Activated naive CD8-positive, alpha-beta T cell (primary cell): ENCODE results near the gene YBX1.

Experiments
- H3K27ac Mint-ChIP-seq: one replicate; pipeline ENCODE4 v1.8.0; 2021; ENCODE audit warnings: mixed read lengths
- H3K27me3 Mint-ChIP-seq: one replicate; pipeline ENCODE4 v1.8.0; 2021; ENCODE audit warnings: mixed read lengths
- H3K36me3 Mint-ChIP-seq: one replicate; pipeline ENCODE4 v1.8.0; 2021; ENCODE audit warnings: mixed read lengths
- H3K4me1 Mint-ChIP-seq: one replicate; pipeline ENCODE4 v1.8.0; 2021; ENCODE audit warnings: low read depth, mixed read lengths
- H3K4me3 Mint-ChIP-seq: one replicate; pipeline ENCODE4 v1.8.0; 2021; ENCODE audit warnings: mild to moderate bottlenecking, mixed read lengths
- H3K9me3 Mint-ChIP-seq: one replicate; pipeline ENCODE4 v1.8.0; 2021; ENCODE audit warnings: low read depth, mixed read lengths

YBX1 gene

DNA sequence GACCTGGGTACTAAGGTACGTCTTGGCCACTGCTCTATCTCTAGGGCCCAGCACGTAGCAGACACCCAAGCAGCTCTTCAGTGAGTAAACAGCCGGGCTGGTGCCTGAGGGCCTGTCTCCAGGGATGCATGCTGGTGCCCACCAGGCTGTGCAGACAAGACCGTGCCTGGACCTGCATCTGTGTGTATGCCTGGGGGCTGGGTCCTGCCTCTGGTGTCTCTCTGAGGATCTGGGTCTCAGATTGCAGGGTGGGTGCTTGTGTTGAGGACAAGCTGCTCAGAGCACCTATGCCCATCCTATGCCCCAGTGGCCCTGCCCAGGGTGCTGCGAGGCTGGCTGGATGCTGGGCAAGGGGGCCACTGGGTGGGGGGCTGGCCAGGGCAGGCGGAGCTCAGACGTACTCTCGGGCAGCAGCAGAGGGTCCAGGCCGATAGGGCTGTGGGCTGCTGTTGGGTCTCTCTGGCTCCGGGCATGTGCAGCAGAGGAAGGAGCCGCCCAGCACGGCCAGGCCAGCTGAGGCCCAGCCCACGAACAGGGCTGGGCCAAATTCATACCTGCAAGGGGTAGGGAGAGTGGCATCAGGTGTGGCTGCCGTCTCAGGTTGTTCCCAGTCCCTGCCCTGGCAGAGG lies 53.4 kb downstream of the YBX1 start:
- H3K27me3 Mint-ChIP-seq = no peaks in the 10 kb centered on the region
- H3K27ac Mint-ChIP-seq = no peak overlapping the region
- no peaks in the 10 kb centered on the region for H3K36me3 Mint-ChIP-seq
- H3K4me3 Mint-ChIP-seq = no peak overlapping the region
- no peaks in the 10 kb centered on the region for H3K9me3 Mint-ChIP-seq
- H3K4me1 Mint-ChIP-seq = peaks cover 9% of the 10 kb centered on the region

DNA sequence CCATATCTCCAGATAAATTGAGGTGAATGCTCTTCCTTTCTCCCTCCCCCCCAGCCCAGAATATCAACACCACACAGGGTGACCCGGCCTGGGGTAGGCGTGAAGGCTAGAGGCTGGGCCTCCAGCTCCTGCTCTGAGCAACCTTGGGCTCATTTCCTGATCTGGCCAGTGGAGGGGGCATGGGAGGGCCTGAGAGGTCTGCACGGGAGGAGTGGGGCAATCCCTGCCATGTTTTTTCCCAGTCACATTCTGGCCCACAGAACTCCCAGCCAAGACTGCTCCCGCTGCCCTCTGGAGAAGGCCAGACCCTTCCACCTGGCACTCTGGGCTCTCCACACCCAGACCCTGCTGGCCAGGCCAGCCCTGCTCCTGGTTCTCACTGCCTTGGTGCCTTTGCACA lies 53.9 kb downstream of the YBX1 start:
- H3K27me3 Mint-ChIP-seq = no peaks in the 10 kb centered on the region
- H3K9me3 Mint-ChIP-seq = no peaks in the 10 kb centered on the region
- no peak overlapping the region for H3K27ac Mint-ChIP-seq
- no peaks in the 10 kb centered on the region for H3K36me3 Mint-ChIP-seq
- H3K4me3 Mint-ChIP-seq = no peak overlapping the region
- H3K4me1 Mint-ChIP-seq = peaks cover 9% of the 10 kb centered on the region

- no peaks in the 10 kb centered on the region for H3K36me3 Mint-ChIP-seq
- H3K27ac Mint-ChIP-seq = no peak overlapping the region
- no peak overlapping the region for H3K4me3 Mint-ChIP-seq
- H3K4me1 Mint-ChIP-seq = peaks cover 9% of the 10 kb centered on the region
- H3K27me3 Mint-ChIP-seq = no peaks in the 10 kb centered on the region
- H3K9me3 Mint-ChIP-seq = no peaks in the 10 kb centered on the region
Observed at GRCh38 chr1:42736571-42737200, 54.5 kb downstream of the YBX1 start.

DNA sequence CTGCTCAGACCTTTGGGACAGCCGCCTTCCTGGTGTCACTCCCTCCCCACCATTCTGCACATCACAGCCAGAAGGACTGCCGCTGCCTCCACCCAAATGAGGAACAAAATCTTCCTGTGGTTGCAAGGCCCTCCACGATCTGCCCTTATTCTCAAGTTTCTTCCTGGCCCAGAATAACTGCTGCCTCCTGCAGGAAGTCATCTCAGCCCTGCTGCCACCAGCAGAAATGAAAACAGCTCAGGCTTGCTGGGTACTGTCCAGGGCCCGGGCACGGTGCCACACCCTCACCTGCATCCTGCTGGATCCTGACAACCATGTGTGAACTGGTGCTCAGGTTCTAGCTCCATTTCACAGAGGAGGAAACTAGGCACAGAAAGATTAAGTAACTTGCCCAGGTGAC lies 55.0 kb downstream of the YBX1 start:
- peaks cover 9% of the 10 kb centered on the region for H3K4me1 Mint-ChIP-seq
- no peaks in the 10 kb centered on the region for H3K27me3 Mint-ChIP-seq
- no peak overlapping the region for H3K4me3 Mint-ChIP-seq
- H3K36me3 Mint-ChIP-seq = no peaks in the 10 kb centered on the region
- no peaks in the 10 kb centered on the region for H3K9me3 Mint-ChIP-seq
- H3K27ac Mint-ChIP-seq = no peak overlapping the region

DNA sequence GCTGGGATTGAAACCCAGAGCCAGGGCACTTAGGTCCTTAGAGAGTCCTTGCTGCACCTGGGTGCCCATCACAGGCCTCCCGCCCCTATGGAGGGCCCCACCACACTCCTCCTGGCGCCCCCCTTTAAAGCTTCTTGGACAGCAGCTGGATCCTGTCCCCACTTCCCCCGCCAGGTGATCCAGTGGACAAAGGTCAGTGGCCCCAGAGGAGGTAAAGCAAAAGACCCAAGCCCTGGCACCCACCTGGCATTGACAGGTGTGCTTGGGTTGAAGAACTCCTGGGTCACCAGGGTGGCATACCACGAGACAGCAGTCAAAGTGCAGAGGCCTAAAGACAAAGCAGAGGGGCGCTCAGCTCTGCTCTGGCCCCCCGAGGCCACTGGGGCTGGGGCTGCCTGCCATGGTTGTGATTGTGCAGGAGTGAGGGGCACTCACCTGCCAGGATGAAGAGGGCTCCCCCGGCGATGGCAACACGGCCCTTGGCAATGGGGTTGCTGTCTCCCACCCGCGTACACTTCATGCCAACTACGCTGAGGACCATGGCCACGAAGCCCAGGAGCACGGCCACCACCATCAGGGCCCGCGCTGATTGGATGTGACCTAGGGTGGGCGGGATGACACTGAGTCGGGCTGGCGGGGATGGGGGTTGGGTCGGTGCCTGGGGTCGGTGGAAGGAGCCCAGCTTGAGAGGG lies 55.9 kb downstream of the YBX1 start:
- Mint-ChIP-seq H3K4me1 (peaks cover 9% of the 10 kb centered on the region), H3K27me3 (no peaks in the 10 kb centered on the region), H3K36me3 (no peaks in the 10 kb centered on the region), H3K4me3 (no peak overlapping the region), H3K27ac (no peak overlapping the region), H3K9me3 (no peaks in the 10 kb centered on the region)

- H3K4me1 Mint-ChIP-seq = peaks cover 9% of the 10 kb centered on the region
- H3K27ac Mint-ChIP-seq = no peak overlapping the region
- H3K9me3 Mint-ChIP-seq = no peaks in the 10 kb centered on the region
- H3K4me3 Mint-ChIP-seq = no peak overlapping the region
- no peaks in the 10 kb centered on the region for H3K36me3 Mint-ChIP-seq
- no peaks in the 10 kb centered on the region for H3K27me3 Mint-ChIP-seq
Observed at GRCh38 chr1:42738678-42739226, 56.5 kb downstream of the YBX1 start.

DNA sequence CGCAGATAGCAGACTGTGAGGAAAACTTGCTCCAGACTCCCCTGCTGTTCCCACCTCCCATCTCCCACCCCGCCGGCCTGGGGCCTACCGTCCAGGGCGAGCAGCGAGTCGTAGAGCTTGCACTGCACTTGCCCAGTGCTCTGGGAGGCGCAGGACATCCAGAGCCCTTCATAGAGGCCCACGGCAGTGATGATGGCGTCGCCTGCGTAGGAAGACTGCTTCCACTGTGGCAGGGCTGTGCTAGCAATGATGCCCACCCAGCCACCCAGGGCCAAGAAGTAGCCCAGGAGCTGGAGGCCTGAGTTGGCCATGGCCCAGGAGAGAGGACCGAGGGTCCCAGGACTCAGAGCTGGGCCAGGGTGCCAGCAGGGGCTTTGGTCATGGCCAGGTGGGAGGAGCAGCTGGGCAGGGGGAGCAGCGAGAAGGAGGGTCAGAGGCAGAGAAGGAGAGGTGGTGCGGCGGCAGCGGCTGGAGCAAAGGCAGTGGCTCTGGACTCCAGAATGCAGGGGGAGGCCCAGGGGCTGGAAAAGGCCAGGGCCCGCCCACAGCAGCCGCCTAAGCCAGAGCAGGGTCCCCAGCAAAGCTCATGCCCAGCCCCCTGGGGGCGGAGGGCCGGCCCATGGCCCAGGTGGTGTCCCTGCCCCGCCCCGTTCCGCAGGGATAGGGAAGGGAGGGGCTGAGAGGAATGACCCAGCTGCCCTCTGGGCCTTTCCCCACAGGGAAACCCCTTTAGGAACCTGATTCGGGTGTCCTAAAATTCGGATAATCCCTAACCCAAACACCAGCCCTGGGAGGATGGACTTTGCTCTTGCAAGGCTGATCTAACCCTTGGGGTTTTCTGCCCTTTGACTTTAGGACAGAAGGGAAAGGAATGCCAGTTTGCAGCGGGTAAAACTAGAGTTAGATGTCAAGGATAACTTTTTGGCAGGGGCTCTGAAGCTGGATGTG lies 57.8 kb downstream of the YBX1 start, which contains the start of gene CLDN19:
TSS of gene CLDN19 (minus strand) at position 484 of the 948 bp plus-strand sequence. CDS start at position 311, 173 bp downstream.
- H3K27ac Mint-ChIP-seq = no peak within 1 kb of the TSS
- H3K4me3 Mint-ChIP-seq = no peak within 1 kb of the TSS
- H3K36me3 Mint-ChIP-seq = no peaks in the 10 kb centered on the region
- no peaks in the 10 kb centered on the region for H3K27me3 Mint-ChIP-seq
- peaks cover 9% of the 10 kb centered on the region for H3K4me1 Mint-ChIP-seq
- H3K9me3 Mint-ChIP-seq = no peaks in the 10 kb centered on the region

DNA sequence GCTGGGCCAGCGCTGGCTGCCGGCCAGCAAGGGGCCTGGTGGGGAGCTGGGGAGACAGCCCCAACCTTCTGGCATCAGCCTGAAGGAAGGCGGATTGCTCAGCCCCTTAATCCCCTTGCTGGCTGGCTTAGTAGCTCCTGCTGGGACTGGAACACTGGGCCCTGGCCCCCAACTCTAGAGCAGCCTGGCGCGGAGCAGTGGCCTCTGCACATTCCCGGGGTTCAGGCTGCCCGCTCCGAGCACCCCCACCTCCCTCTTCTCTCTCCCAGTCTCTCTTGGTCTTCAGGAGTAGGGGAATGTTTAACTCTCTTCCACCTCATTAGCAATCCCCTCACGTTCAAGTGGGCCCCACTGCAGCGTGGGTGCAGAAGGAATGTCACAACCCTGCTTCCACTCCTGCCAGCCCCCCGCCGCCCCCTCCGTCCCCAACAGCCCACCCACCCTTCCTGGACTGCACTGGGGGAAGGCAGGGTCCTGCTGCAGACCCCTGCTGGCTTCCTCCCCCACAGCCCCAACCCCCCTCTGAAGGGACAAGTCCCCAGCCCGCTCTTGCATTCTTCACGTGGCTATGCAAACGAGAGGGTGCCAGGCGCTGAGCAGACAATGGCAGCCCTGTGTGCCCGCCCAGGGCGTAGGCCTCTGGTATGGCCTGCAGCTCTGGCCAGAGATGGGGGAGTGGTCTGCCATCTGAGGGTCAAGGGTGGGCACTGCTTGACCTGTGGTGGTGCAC lies 58.8 kb downstream of the YBX1 start:
- no peaks in the 10 kb centered on the region for H3K9me3 Mint-ChIP-seq
- H3K4me1 Mint-ChIP-seq = peaks cover 9% of the 10 kb centered on the region
- no peak overlapping the region for H3K27ac Mint-ChIP-seq
- no peaks in the 10 kb centered on the region for H3K36me3 Mint-ChIP-seq
- H3K27me3 Mint-ChIP-seq = no peaks in the 10 kb centered on the region
- H3K4me3 Mint-ChIP-seq = no peak overlapping the region

DNA sequence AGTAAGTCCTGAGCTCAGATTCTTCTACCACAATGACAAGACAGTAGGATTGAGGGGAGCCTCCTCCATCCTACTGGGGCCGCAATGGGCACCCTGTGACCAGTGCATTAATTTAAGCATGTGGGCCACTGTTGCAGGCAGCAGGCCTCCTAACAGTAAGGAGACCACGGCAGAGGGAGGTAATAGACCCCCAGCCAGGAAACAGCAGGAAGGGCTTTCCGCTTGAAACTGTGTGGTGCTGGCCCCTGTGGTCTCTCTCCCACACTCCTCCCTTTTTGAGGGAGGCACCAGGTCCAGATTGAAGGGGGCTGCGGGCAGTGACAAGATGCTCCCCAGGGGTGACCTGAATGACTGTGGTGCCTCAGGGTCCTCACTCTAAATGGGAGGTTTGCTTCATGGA lies 59.5 kb downstream of the YBX1 start:
- no peaks in the 10 kb centered on the region for H3K27me3 Mint-ChIP-seq
- no peaks in the 10 kb centered on the region for H3K36me3 Mint-ChIP-seq
- no peaks in the 10 kb centered on the region for H3K9me3 Mint-ChIP-seq
- peaks cover 7% of the 10 kb centered on the region for H3K4me1 Mint-ChIP-seq
- no peak overlapping the region for H3K27ac Mint-ChIP-seq
- no peak overlapping the region for H3K4me3 Mint-ChIP-seq

GRCh38 chr1:42742141-42742540 lies 59.9 kb downstream of the YBX1 start:
- H3K9me3 Mint-ChIP-seq = no peaks in the 10 kb centered on the region
- H3K4me3 Mint-ChIP-seq = no peak overlapping the region
- H3K36me3 Mint-ChIP-seq = no peaks in the 10 kb centered on the region
- no peaks in the 10 kb centered on the region for H3K27me3 Mint-ChIP-seq
- H3K27ac Mint-ChIP-seq = no peak overlapping the region
- peaks cover 3% of the 10 kb centered on the region for H3K4me1 Mint-ChIP-seq

GRCh38 chr1:42742617-42743316 lies 60.5 kb downstream of the YBX1 start:
- H3K9me3 Mint-ChIP-seq = no peaks in the 10 kb centered on the region
- no peaks in the 10 kb centered on the region for H3K36me3 Mint-ChIP-seq
- H3K27ac Mint-ChIP-seq = no peak overlapping the region
- H3K4me1 Mint-ChIP-seq = no peaks in the 10 kb centered on the region
- no peak overlapping the region for H3K4me3 Mint-ChIP-seq
- H3K27me3 Mint-ChIP-seq = no peaks in the 10 kb centered on the region

GRCh38 chr1:42743317-42744147 lies 61.3 kb downstream of the YBX1 start:
- no peak overlapping the region for H3K27ac Mint-ChIP-seq
- H3K9me3 Mint-ChIP-seq = no peaks in the 10 kb centered on the region
- no peaks in the 10 kb centered on the region for H3K36me3 Mint-ChIP-seq
- no peaks in the 10 kb centered on the region for H3K27me3 Mint-ChIP-seq
- H3K4me3 Mint-ChIP-seq = no peak overlapping the region
- H3K4me1 Mint-ChIP-seq = no peaks in the 10 kb centered on the region

DNA sequence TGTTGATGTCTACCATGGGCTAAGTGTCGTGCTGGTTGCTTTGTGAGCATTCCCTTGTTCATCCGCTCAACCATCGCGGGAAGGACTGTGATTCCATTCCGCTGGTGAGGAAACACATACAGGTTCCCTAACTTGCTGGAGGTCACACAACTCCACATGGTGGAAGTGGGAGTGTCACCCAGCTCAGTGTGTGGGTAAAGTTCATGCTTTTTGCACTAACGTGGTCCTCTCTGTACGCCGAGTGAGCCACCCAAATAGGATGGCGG lies 61.9 kb downstream of the YBX1 start:
- H3K9me3 Mint-ChIP-seq = no peaks in the 10 kb centered on the region
- no peaks in the 10 kb centered on the region for H3K27me3 Mint-ChIP-seq
- no peaks in the 10 kb centered on the region for H3K4me1 Mint-ChIP-seq
- no peak overlapping the region for H3K4me3 Mint-ChIP-seq
- H3K36me3 Mint-ChIP-seq = no peaks in the 10 kb centered on the region
- no peak overlapping the region for H3K27ac Mint-ChIP-seq
